GM12891 (cell line): ENCODE results near the gene FBXL4.

Experiments
- POLR2A ChIP-seq: IDR thresholded peaks from 2 replicates; pipeline ENCODE4 v1.6.1; 2011; ENCODE audit warnings: low read depth, low read length, control low read depth
- POLR2AphosphoS5 ChIP-seq: IDR thresholded peaks from 2 replicates; pipeline ENCODE4 v1.6.1; 2011; ENCODE audit warnings: low read depth, low read length, control low read depth
- POU2F2 ChIP-seq: IDR thresholded peaks from 2 replicates; pipeline ENCODE4 v1.6.1; 2011; ENCODE audit warnings: low read depth, mild to moderate bottlenecking, control low read depth, low read length, moderate library complexity
- TAF1 ChIP-seq: IDR thresholded peaks from 2 replicates; pipeline ENCODE4 v1.6.1; 2011; ENCODE audit warnings: low read depth, low read length, control low read depth

DNA sequence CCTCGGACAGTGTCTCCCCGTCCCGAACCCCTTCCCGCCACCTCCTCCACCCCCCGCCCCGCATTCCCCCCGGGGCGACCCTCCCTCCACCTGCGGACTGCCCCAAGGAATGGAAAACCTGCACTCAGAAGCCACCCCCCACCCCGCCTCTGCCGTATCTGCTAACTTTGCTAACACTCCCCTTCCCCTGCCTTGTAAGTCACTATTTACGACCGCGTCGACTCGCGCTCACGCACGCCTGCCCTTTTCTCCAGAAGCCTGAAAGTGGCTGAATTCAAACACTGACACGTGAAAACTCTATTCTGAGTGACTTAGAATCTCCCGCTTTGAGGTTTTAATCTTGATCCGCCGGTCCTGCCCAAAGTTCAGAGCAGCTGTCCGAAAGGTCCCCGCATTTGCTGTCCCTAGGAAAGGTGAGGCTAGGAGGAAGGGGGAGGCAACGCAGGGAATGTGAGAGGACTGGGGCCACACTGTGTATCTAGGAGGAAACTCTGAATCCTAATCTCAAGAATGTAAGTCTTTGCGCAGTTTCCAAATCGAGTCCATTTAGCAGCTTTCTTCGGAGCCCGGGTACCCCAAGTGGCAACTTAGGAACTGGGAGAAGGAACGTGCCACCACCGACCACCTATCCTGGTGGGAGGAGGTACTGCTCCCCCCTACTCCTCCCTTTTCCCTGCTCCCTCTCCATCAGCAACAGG is 122.7 kb downstream of the FBXL4 start:
- TF ChIP-seq POLR2A (no peak), TAF1 (no peak), POLR2AphosphoS5 (no peak), POU2F2 (no peak)
